GM23338 (cell line): ENCODE results near the gene INPP4B.

Source experiments
- EZH2 ChIP-seq: fragments of 200-600 bp; sonication (generic); IDR thresholded peaks from one replicate; pipeline ENCODE4 v1.8.0; 2017; ENCODE audit warnings: antibody characterized with exemption, mild to moderate bottlenecking, low read depth; ENCODE audit not compliant: unreplicated experiment
- POLR2AphosphoS5 ChIP-seq: IDR thresholded peaks from 2 replicates; pipeline ENCODE4 v1.6.1; 2016; ENCODE audit warnings: antibody characterized with exemption, low read depth
- REST ChIP-seq: IDR thresholded peaks from one replicate; pipeline ENCODE4 v1.6.1; 2018; ENCODE audit warnings: antibody characterized with exemption; ENCODE audit not compliant: unreplicated experiment
- STAT1 ChIP-seq: IDR thresholded peaks from one replicate; pipeline ENCODE4 v1.6.1; 2016; ENCODE audit warnings: antibody characterized with exemption; ENCODE audit not compliant: unreplicated experiment
- ZNF331 ChIP-seq: fragments of 250-450 bp; sonication (Bioruptor Pico); IDR thresholded peaks from 2 replicates; pipeline ENCODE4 v1.5.0; 2020; ENCODE audit warnings: low read depth, mild to moderate bottlenecking, moderate library complexity
- ZNF462 ChIP-seq: fragments of 250-450 bp; sonication (Bioruptor Pico); IDR thresholded peaks from 2 replicates; pipeline ENCODE4 v1.5.0; 2020; ENCODE audit warnings: mild to moderate bottlenecking, moderate library complexity
- TF ChIP-seq, protein P1 (sequence below), 2 experiments: fragments of 200-600 bp in 1 of 2; sonication (generic) in 1 of 2; conservative IDR thresholded peaks; 2 replicates each; pipeline versions ENCODE4 v1.5.1 to v1.6.1; 2016 to 2017; ENCODE audit warnings: antibody characterized with exemption in 2 of 2, low read depth in 2 of 2, mild to moderate bottlenecking in 2 of 2, moderate library complexity in 1 of 2
- TF ChIP-seq, protein P2 (sequence below): IDR thresholded peaks from 2 replicates; pipeline ENCODE4 v1.6.1; 2016; ENCODE audit warnings: antibody characterized with exemption

DNA sequence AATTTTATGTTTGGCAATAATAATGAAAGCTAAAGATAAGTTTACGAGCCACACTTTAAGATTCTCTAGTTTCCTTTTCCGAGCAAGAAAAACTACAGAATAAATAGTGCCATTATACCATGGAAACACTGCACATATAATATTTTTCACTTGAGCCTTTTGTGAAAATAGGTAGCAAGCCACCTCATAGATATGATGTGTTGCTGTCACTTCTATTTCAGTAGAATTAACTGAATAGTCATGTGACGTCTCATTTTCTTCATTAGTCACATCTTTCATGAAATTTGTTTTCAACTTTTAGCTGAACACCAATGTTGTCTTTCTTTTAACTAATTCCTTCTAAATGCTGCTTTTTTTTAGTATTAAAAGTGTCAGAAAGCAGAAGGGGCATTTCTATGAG, 574.3 kb downstream of the INPP4B start:
- TF ChIP-seq, protein P1, sequence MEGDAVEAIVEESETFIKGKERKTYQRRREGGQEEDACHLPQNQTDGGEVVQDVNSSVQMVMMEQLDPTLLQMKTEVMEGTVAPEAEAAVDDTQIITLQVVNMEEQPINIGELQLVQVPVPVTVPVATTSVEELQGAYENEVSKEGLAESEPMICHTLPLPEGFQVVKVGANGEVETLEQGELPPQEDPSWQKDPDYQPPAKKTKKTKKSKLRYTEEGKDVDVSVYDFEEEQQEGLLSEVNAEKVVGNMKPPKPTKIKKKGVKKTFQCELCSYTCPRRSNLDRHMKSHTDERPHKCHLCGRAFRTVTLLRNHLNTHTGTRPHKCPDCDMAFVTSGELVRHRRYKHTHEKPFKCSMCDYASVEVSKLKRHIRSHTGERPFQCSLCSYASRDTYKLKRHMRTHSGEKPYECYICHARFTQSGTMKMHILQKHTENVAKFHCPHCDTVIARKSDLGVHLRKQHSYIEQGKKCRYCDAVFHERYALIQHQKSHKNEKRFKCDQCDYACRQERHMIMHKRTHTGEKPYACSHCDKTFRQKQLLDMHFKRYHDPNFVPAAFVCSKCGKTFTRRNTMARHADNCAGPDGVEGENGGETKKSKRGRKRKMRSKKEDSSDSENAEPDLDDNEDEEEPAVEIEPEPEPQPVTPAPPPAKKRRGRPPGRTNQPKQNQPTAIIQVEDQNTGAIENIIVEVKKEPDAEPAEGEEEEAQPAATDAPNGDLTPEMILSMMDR (conservative IDR thresholded peaks at IDR 0.05; ENCODE audit: low read depth in 2 of 2), result no peak
- TF ChIP-seq, protein P2, sequence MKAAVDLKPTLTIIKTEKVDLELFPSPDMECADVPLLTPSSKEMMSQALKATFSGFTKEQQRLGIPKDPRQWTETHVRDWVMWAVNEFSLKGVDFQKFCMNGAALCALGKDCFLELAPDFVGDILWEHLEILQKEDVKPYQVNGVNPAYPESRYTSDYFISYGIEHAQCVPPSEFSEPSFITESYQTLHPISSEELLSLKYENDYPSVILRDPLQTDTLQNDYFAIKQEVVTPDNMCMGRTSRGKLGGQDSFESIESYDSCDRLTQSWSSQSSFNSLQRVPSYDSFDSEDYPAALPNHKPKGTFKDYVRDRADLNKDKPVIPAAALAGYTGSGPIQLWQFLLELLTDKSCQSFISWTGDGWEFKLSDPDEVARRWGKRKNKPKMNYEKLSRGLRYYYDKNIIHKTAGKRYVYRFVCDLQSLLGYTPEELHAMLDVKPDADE, result no peak
- TF ChIP-seq EZH2 (no peak), POLR2AphosphoS5 (no peak), REST (no peak), ZNF331 (CRISPR knock-in tag) (no peak), STAT1 (no peak), ZNF462 (CRISPR knock-in tag) (no peak)
